ENCODE measurements around the gene COL18A1.

DNA sequence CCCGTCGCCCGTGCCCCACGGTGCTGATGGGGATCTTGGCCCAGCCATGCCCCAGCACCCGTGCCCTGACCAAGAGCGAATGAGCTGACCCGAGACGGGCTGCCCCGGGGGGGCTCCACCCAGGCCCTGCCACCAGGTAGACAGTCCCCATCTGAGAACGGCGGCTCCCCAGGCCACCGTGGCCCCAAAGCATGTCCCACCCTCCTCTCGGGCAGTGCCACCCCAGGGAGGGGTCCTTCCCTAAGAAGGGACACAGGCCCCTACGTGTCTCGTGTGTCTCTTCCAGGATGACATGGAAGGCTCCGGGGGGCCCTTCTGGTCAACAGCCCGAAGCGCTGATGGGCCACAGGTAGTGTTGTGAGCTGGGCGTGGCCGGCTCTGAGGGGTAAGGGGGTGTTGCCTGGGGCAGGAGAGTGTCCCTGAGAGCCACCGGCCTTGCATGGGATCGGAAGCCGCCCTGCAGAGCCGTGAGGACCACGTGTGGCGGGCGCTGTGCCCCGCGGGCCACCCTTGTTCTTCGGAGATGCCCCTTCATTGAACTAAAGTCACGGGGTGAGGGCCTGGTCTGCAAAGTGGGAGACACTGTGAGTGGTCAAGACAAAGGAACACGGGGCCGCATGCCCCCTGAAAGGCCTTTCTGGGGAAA lies 82.3 kb downstream of the COL18A1 start:
- TF ChIP-seq L3MBTL2 (conservative IDR thresholded peaks at IDR 0.05) = no peak
- TF ChIP-seq TARDBP (IDR thresholded peaks at IDR 0.05) = no peak
- TF ChIP-seq FOXM1 (IDR thresholded peaks at IDR 0.05; ENCODE audit: borderline replicate concordance) = no peak
- TF ChIP-seq, protein P1, sequence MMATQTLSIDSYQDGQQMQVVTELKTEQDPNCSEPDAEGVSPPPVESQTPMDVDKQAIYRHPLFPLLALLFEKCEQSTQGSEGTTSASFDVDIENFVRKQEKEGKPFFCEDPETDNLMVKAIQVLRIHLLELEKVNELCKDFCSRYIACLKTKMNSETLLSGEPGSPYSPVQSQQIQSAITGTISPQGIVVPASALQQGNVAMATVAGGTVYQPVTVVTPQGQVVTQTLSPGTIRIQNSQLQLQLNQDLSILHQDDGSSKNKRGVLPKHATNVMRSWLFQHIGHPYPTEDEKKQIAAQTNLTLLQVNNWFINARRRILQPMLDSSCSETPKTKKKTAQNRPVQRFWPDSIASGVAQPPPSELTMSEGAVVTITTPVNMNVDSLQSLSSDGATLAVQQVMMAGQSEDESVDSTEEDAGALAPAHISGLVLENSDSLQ (IDR thresholded peaks at IDR 0.05) = no peak
- no peak for TF ChIP-seq BHLHE40 (IDR thresholded peaks at IDR 0.05; ENCODE audit: borderline replicate concordance)
- no peak for TF ChIP-seq ELF4 (IDR thresholded peaks at IDR 0.05)
- no peak for TF ChIP-seq FOXK2 (IDR thresholded peaks at IDR 0.05)
- TF ChIP-seq ZNF384 (IDR thresholded peaks at IDR 0.05) = no peak

Data from HEK293T (cell line).